Fibroblast of lung (primary cell): ENCODE results near the gene AFAP1.
A peak's percentile ranks its signal among the peaks of the same experiment; 100 is the strongest.

Experiments
- CTCF ChIP-seq, 2 donors: IDR thresholded peaks in 1 of 2; conservative IDR thresholded peaks in 1 of 2; 1 replicate in 1 of 2; 2 replicates in 1 of 2; pipeline ENCODE4 v1.5.1; 2011 to 2012; ENCODE audit warnings: low read length in 2 of 2, control low read depth in 1 of 2, inconsistent platforms in 1 of 2, low read depth in 1 of 2, mild to moderate bottlenecking in 1 of 2
- EZH2 ChIP-seq: IDR thresholded peaks from 2 replicates; pipeline ENCODE4 v1.5.1; 2012; ENCODE audit warnings: low read length, control low read depth, mild to moderate bottlenecking; ENCODE audit errors: missing control alignments

GRCh38 chr4:7845493-7846128 lies 94.0 kb downstream of the AFAP1 start:
- peak in 1 of 2 donors; percentile 24 for TF ChIP-seq CTCF (conservative IDR thresholded peaks at IDR 0.05 in 1 of 2, IDR thresholded peaks at IDR 0.05 in 1 of 2; ENCODE audit: low read depth in 1 of 2, low read length in 2 of 2)
- no peak for TF ChIP-seq EZH2
